HG03565 (cell line): ENCODE results near the gene PPFIA3.

Source experiments
- ATAC-seq: cut with Tn5 transposase; IDR thresholded peaks from one replicate; pipeline ENCODE4 v1.9.1; 2021; ENCODE audit warnings: mild to moderate bottlenecking, moderate library complexity; ENCODE audit not compliant: unreplicated experiment

The PPFIA3 gene

GRCh38 chr19:49148784-49149651, 29.7 kb downstream of the PPFIA3 start:
- no peak for ATAC-seq

- ATAC-seq: no peak
Measured at GRCh38 chr19:49149652-49150105, 30.3 kb downstream of the PPFIA3 start.

GRCh38 chr19:49150106-49150943, 31.0 kb downstream of the PPFIA3 start:
- ATAC-seq: no peak

GRCh38 chr19:49150944-49151243, 31.6 kb downstream of the PPFIA3 start:
- no peak for ATAC-seq

- ATAC-seq: no peak
Measured at GRCh38 chr19:49151267-49152118, 32.1 kb downstream of the PPFIA3 start.

GRCh38 chr19:49152119-49152550, 32.8 kb downstream of the PPFIA3 start:
- no peak for ATAC-seq

- ATAC-seq: no peak
Measured at GRCh38 chr19:49153167-49153809, 33.9 kb downstream of the PPFIA3 start.

- no peak for ATAC-seq
Measured at GRCh38 chr19:49154279-49154678, 34.9 kb downstream of the PPFIA3 start.

- ATAC-seq: no peak
Measured at GRCh38 chr19:49155005-49155819, 35.9 kb downstream of the PPFIA3 start, which contains the start of gene HRC. TSS of gene HRC (minus strand) at chr19:49155396. CDS start at chr19:49155237, 159 bp downstream.

- ATAC-seq: no peak
Measured at GRCh38 chr19:49155820-49156346, 36.5 kb downstream of the PPFIA3 start.

GRCh38 chr19:49157445-49158224, 38.3 kb downstream of the PPFIA3 start, which contains the start of gene TRPM4:
TSS of gene TRPM4 (plus strand) at chr19:49157792. CDS start at chr19:49157867, 75 bp downstream.
- ATAC-seq: no peak

- ATAC-seq: no peak
Measured at GRCh38 chr19:49160450-49161189, 41.3 kb downstream of the PPFIA3 start.

- ATAC-seq: no peak
Measured at GRCh38 chr19:49161987-49162386, 42.6 kb downstream of the PPFIA3 start.

- ATAC-seq: no peak
Measured at GRCh38 chr19:49165111-49165750, 45.9 kb downstream of the PPFIA3 start.

- ATAC-seq: no peak
Measured at GRCh38 chr19:49165865-49166301, 46.5 kb downstream of the PPFIA3 start.

GRCh38 chr19:49167857-49168409, 48.6 kb downstream of the PPFIA3 start:
- ATAC-seq: no peak

GRCh38 chr19:49168421-49168820, 49.1 kb downstream of the PPFIA3 start:
- ATAC-seq: no peak
